Prostate gland (tissue), 2 donors: Measurements from ENCODE around the gene RAMACL.

Source experiments
- POLR2A ChIP-seq: fragments of 450-650 bp; IDR thresholded peaks from one replicate; pipeline ENCODE4 v1.6.1; 2016; ENCODE audit warnings: antibody characterized with exemption, mild to moderate bottlenecking
- POLR2AphosphoS5 ChIP-seq: sonication (generic); formaldehyde crosslinking; IDR thresholded peaks from one replicate; pipeline ENCODE4 v1.6.1; 2017; ENCODE audit warnings: antibody characterized with exemption
- TF ChIP-seq, protein P1 (sequence below), 4 experiments: fragments of 200-600 bp in 2 of 4; fragments of 450-650 bp in 2 of 4; sonication (generic) in 2 of 4; IDR thresholded peaks; 1 replicate in 3 of 4; 2 replicates in 1 of 4; pipeline ENCODE4 v1.5.1; 2016 to 2019; ENCODE audit warnings: antibody characterized with exemption in 4 of 4, mild to moderate bottlenecking in 2 of 4, moderate library complexity in 2 of 4

DNA sequence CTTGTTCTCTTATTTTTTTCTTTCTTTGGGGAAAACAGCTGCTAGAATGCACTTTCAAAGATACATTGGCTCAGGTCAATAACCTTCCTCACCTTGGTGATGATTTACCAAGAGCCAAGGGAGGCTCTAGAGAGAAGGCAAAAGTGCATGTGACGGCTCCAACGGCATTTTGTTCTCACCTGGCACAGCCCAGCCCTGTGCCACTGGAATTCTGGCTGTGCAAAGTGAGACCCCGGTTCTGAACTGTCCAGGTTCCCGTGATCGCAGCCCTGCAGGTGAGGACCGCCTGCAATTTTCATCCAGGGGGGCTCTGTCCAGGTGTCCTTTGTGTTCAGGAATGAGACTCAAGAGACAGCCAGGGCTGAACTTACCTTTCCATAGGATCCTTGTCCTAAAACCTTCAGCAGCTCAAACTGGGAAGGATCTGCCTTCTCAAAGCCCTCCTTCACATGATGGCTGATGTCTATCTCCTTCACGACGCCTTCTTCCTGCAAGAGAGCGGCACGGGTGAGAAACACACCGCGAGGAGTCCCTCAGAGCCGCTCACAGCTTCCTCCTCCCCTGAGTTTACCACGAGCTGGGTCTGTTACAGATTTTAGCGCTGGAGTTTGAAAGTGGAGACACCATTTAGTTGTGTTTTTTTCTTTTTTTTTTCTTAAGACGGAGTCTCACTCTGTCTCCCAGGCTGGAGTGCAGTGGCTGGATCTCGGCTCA is 48.0 kb downstream of the RAMACL start:
- no peak for TF ChIP-seq POLR2A
- TF ChIP-seq, protein P1, sequence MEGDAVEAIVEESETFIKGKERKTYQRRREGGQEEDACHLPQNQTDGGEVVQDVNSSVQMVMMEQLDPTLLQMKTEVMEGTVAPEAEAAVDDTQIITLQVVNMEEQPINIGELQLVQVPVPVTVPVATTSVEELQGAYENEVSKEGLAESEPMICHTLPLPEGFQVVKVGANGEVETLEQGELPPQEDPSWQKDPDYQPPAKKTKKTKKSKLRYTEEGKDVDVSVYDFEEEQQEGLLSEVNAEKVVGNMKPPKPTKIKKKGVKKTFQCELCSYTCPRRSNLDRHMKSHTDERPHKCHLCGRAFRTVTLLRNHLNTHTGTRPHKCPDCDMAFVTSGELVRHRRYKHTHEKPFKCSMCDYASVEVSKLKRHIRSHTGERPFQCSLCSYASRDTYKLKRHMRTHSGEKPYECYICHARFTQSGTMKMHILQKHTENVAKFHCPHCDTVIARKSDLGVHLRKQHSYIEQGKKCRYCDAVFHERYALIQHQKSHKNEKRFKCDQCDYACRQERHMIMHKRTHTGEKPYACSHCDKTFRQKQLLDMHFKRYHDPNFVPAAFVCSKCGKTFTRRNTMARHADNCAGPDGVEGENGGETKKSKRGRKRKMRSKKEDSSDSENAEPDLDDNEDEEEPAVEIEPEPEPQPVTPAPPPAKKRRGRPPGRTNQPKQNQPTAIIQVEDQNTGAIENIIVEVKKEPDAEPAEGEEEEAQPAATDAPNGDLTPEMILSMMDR (IDR thresholded peaks at IDR 0.05), result no peak
- TF ChIP-seq POLR2AphosphoS5, result no peak
